Ovary (tissue), 9 donors: ENCODE measurements around the gene RUNX1. TPM values are rescaled to one million over a fixed set of nuclear protein-coding genes. Genes with fewer than 3 reads are reported as not detected.

Experiments used
- DNase-seq, 5 donors: peaks; one replicate each; pipeline ENCODE4 v3.0.0-alpha.2; 2019 to 2020
- H3K27ac ChIP-seq, 2 donors: fragments of 200-600 bp; one replicate each; pipeline versions ENCODE4 v1.5.1 to v1.8.0; 2019 to 2022
- H3K27me3 ChIP-seq: fragments of 200-600 bp; one replicate; pipeline ENCODE4 v1.8.0; 2022
- H3K36me3 ChIP-seq: fragments of 200-600 bp; sonication (generic); one replicate; pipeline ENCODE4 v1.5.1; 2019
- H3K4me1 ChIP-seq: one replicate; pipeline ENCODE4 v1.8.1; 2013; ENCODE audit warnings: mild to moderate bottlenecking, moderate library complexity; ENCODE audit not compliant: insufficient read depth
- H3K4me3 ChIP-seq: fragments of 200-600 bp; sonication (generic); one replicate; pipeline ENCODE4 v1.5.1; 2017
- H3K9me3 ChIP-seq, 2 donors: fragments of 200-600 bp in 1 of 2; sonication (generic) in 1 of 2; one replicate each; pipeline versions ENCODE4 v1.5.1 to v1.8.1; 2013 to 2019; ENCODE audit warnings: mild to moderate bottlenecking in 1 of 2, moderate library complexity in 1 of 2
- EP300 ChIP-seq: sonication (generic); formaldehyde crosslinking; IDR thresholded peaks from one replicate; pipeline ENCODE4 v1.6.1; 2017; ENCODE audit warnings: antibody characterized with exemption
- POLR2A ChIP-seq: fragments of 450-650 bp; IDR thresholded peaks from one replicate; pipeline ENCODE4 v1.6.1; 2017; ENCODE audit warnings: antibody characterized with exemption, mild to moderate bottlenecking, moderate library complexity
- WGBS, 3 donors: extraction: QIAGEN DNeasy Blood & Tissue Kit in 1 of 3; methylation state at CpG; one replicate each; pipeline versions ENCODE4 v1.1.5 to v1.1.7; 2013 to 2017; 5-methylcytosine and 5-hydroxymethylcytosine counted together
- intact Hi-C, 4 donors: fragments of 100-400 bp; cut with DNase I; formaldehyde crosslinking; loops; one replicate each; pipeline versions ENCODE4 v1.11.0 to v1.15.1; 2022 to 2023
- polyA plus RNA-seq, 2 donors: library from polyadenylated mRNA; stranded (reverse); fragments of 200-250 nt in 1 of 2; fragments of 350-450 nt in 1 of 2; fragmentation: Illumina TruSeq in 1 of 2; extraction: RNeasy Lipid Tissue Mini Kit (QIAGEN cat#74804) in 1 of 2; gene quantifications; one replicate each; pipeline ENCODE4 v1.2.3, GENCODE V29; 2013 to 2014
- total RNA-seq, 7 donors: library from RNA; depleted of rRNA in 2 of 7; stranded (reverse); fragments of >200 nt in 2 of 7; fragmentation: NEBNext Ultra II Directional in 3 of 7; extraction: Animal tissue kit (Norgen Biotek cat#: 25700) in 3 of 7; gene quantifications; one replicate each; pipeline versions ENCODE4 v1.1.0 to v1.2.4, GENCODE V29; 2016 to 2023
- TF ChIP-seq, protein P1 (sequence below), 3 donors: fragments of 450-650 bp in 2 of 3; fragments of 200-600 bp in 1 of 3; IDR thresholded peaks; one replicate each; pipeline versions ENCODE4 v1.5.1 to v1.8.0; 2016 to 2022; ENCODE audit warnings: antibody characterized with exemption in 3 of 3, mild to moderate bottlenecking in 1 of 3
- donor health status: DM: no; HTN: no; CAD: no; lungs with moderate emphysema.
- donor health status: DM: no; HTN: no; CAD: no.
- donor health status: Bipolar disorder and iron deficiency.
- donor health status: DM: yes; HTN: yes; CAD: no.
- donor health status: DM: no; HTN: no; CAD: no.
- donor health status: DM: yes; HTN: yes; CAD: no.

Gene RUNX1
- total and polyA plus RNA-seq, 9 donors = 6.0 to 27.4 (median 17.8) TPM

DNA sequence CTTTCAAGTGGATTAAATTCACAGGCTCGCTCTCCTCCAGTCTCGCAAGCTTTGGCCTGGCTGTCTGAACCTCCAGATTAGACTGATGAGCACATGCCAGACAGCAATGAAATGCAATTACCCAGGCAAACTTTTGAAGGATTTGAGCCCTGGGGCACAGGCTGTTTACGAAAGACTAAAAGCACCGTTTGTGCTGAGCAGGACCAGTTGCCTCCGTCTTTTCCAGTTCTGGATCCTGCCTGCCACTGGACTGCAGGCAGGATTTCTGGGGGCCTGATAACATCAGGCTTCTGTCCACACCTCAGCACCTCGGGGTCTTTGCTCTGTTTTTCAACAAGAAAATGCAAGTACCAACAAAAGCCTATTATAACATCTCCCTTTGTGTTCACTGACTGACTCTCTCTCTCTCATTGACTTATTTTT is 234.6 kb downstream of the RUNX1 start:
- peaks cover 4% of the 10 kb centered on the region for H3K4me1 ChIP-seq
- WGBS, 3 donors = 88 to 89% (median 88%) methylated on average over 6 of the region's 6 CpGs

DNA sequence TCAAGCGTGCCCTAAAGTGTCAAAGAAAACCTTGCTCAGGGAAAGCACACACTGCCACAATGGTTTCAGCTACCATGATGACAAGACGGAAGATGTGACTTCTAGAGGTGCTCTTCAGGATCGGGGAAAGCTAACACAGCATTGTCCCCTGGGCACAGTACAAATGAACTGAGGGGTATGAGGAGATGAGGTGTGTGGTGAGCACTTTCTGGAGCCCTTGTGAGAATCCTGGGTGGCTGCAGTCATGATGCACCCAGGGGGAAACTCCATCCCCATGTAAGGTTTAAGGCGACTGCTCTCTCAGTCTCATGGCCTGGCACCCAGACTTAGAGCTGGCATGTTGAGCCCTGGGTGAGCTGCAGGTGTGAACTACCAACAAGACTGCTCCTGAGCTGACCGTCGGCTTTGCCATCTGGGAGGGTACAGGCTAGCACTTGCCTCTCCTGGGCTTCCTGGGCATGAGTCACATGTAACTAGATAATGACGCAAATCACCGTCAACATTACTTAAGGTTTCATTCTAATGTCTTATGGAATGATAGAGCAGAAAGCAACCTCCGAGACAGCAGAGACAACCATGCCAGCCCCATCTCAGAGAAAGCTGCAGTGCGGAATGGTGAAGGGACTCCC is 235.7 kb downstream of the RUNX1 start:
- Histone ChIP-seq H3K27me3 (no peaks in the 10 kb centered on the region), H3K4me1 (peaks cover 6% of the 10 kb centered on the region), H3K36me3 (no peaks in the 10 kb centered on the region), H3K9me3 (no peaks in the 10 kb centered on the region), H3K4me3 (no peak overlapping the region), H3K27ac (no peak overlapping the region)
- DNase-seq = no peak
- no peak for TF ChIP-seq POLR2A
- TF ChIP-seq, protein P1, sequence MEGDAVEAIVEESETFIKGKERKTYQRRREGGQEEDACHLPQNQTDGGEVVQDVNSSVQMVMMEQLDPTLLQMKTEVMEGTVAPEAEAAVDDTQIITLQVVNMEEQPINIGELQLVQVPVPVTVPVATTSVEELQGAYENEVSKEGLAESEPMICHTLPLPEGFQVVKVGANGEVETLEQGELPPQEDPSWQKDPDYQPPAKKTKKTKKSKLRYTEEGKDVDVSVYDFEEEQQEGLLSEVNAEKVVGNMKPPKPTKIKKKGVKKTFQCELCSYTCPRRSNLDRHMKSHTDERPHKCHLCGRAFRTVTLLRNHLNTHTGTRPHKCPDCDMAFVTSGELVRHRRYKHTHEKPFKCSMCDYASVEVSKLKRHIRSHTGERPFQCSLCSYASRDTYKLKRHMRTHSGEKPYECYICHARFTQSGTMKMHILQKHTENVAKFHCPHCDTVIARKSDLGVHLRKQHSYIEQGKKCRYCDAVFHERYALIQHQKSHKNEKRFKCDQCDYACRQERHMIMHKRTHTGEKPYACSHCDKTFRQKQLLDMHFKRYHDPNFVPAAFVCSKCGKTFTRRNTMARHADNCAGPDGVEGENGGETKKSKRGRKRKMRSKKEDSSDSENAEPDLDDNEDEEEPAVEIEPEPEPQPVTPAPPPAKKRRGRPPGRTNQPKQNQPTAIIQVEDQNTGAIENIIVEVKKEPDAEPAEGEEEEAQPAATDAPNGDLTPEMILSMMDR (IDR thresholded peaks at IDR 0.05) = no peak
- no peak for TF ChIP-seq EP300
- intact Hi-C loops = no loop called here
- 96 to 97% (median 97%) methylated on average over 10 of the region's 10 CpGs for WGBS, 3 donors

More for the DNA sequence above, 234.6 kb downstream of the RUNX1 start:
- DNase-seq = no peak
- no peak for TF ChIP-seq POLR2A
- no peak for TF ChIP-seq EP300
- TF ChIP-seq, protein P1 (IDR thresholded peaks at IDR 0.05) = no peak
- Histone ChIP-seq H3K27me3 (no peaks in the 10 kb centered on the region), H3K4me3 (no peak overlapping the region), H3K27ac (no peak overlapping the region), H3K36me3 (no peaks in the 10 kb centered on the region), H3K9me3 (no peaks in the 10 kb centered on the region)
- intact Hi-C loops = no loop called here

DNA sequence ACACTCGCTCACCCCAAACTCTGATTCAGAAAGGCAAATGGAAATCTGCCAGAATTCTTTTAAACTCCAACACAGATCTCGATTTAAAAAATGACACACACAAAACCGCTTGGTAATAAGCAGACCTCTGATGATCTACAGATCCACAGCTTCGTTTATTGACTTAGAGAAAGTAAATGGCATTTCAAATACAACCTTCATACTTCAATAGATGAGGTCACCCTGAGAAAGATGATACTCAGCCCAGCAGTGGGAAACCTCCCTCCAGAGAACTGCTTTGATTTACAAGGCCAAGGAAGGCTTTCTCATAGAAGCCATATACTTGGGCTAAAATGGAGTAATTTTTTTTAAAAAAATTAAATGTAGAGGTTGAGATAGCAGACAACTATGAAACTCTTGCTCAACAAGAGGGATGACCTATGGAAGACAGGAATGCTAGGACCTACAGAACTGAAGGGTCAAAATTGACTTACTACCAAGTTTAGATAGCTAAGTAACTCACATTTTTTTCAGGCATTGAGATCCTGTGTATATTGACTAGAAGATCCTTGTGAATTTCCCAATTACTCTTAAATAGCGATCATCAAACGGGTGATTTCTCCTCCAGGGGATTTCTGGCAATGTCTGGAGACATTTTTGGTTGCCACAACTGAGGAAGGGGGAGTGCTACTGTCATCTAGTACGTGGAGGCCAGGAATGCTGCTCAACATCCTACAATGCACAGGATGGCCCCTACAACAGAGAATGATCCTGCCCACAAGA is 236.4 kb downstream of the RUNX1 start:
- 68 to 75% (median 72%) methylated on average over 7 of the region's 7 CpGs for WGBS, 3 donors
- no peaks in the 10 kb centered on the region for H3K36me3 ChIP-seq

DNA sequence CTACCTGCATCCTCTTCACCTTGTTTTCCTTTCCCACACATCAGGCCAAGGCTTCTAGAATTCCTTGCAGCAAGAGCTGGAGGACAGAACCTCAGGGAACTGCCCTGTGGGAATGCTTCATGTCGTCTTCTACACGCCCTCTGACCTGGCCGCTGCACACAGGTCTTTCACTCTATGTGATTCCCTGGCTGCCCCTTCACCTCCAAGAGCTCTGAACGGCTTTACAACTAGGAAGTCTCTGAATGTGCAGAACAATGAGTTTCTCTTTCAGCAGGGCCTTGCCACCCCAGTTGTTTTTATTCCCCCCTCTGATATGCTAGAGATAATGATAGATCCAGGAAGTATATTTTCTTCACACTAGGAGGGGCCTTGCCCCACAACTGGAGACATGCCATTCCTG is 237.7 kb downstream of the RUNX1 start:
- Histone ChIP-seq H3K36me3 (no peaks in the 10 kb centered on the region), H3K4me1 (peaks cover 8% of the 10 kb centered on the region), H3K27me3 (no peaks in the 10 kb centered on the region), H3K4me3 (no peak overlapping the region), H3K27ac (no peak overlapping the region), H3K9me3 (no peaks in the 10 kb centered on the region)
- WGBS, 3 donors = 54 to 62% (median 54%) methylated on average over 4 of the region's 4 CpGs
- intact Hi-C loops = no loop called here
- TF ChIP-seq, protein P1 (IDR thresholded peaks at IDR 0.05) = no peak
- no peak for TF ChIP-seq EP300
- no peak for DNase-seq

More for the DNA sequence above, 236.4 kb downstream of the RUNX1 start:
- H3K9me3 ChIP-seq = no peaks in the 10 kb centered on the region
- DNase-seq = no peak
- no peak overlapping the region for H3K27ac ChIP-seq
- H3K27me3 ChIP-seq = no peaks in the 10 kb centered on the region
- TF ChIP-seq POLR2A = no peak
- TF ChIP-seq EP300 = no peak
- TF ChIP-seq, protein P1 (IDR thresholded peaks at IDR 0.05) = no peak
- no peak overlapping the region for H3K4me3 ChIP-seq
- intact Hi-C loops = no loop called here
- H3K4me1 ChIP-seq = peaks cover 8% of the 10 kb centered on the region
